ENCODE measurements around the gene TUBD1.
"Not testable (repeated sequence)": the region's sequence is repeated elsewhere in the genome, so short reads cannot be mapped to it uniquely, and the experiment has no call there.

TUBD1 gene

GRCh38 chr17:59842901-59843652 is 49.7 kb downstream of the TUBD1 start:
- no peak for DNase-seq

- not testable (repeated sequence) for DNase-seq
These were observed 50.9 kb downstream of the TUBD1 start for GRCh38 chr17:59841882-59842263.

GRCh38 chr17:59841091-59841881 is 51.5 kb downstream of the TUBD1 start:
- not testable (repeated sequence) for DNase-seq

- no peak for DNase-seq
These were observed 52.2 kb downstream of the TUBD1 start for GRCh38 chr17:59840329-59841090.

GRCh38 chr17:59839651-59840328 is 53.0 kb downstream of the TUBD1 start:
- no peak for DNase-seq

- DNase-seq = no peak
These were observed 54.5 kb downstream of the TUBD1 start for GRCh38 chr17:59838052-59838916.

- peak; percentile 76 for DNase-seq
These were observed 55.3 kb downstream of the TUBD1 start for GRCh38 chr17:59837308-59838051.

- no peak for DNase-seq
These were observed 59.8 kb downstream of the TUBD1 start for GRCh38 chr17:59832883-59833379.

GRCh38 chr17:59830846-59831486 is 61.8 kb downstream of the TUBD1 start:
- no peak for DNase-seq

GRCh38 chr17:59830007-59830630 is 62.6 kb downstream of the TUBD1 start:
- DNase-seq = no peak

- DNase-seq = no peak
These were observed 63.3 kb downstream of the TUBD1 start for GRCh38 chr17:59829217-59830006.

GRCh38 chr17:59828819-59829216 is 63.9 kb downstream of the TUBD1 start:
- DNase-seq = not testable (repeated sequence)

GRCh38 chr17:59828478-59828760 is 64.3 kb downstream of the TUBD1 start:
- no peak for DNase-seq

- DNase-seq = no peak
These were observed 64.8 kb downstream of the TUBD1 start for GRCh38 chr17:59827721-59828477.

- DNase-seq = no peak
These were observed 65.9 kb downstream of the TUBD1 start for GRCh38 chr17:59826706-59827453.

GRCh38 chr17:59825533-59826322 is 67.0 kb downstream of the TUBD1 start:
- no peak for DNase-seq

- no peak for DNase-seq
These were observed 76.8 kb downstream of the TUBD1 start for GRCh38 chr17:59815965-59816364.
